GM18508 (cell line): Measurements from ENCODE around the gene NDUFB7.
"Not testable (repeated sequence)": the region's sequence is repeated elsewhere in the genome, so short reads cannot be mapped to it uniquely, and the experiment has no call there.

Experiments
- ATAC-seq: cut with Tn5 transposase; IDR thresholded peaks from one replicate; pipeline ENCODE4 v1.9.1; 2021; ENCODE audit warnings: moderate number of reproducible peaks; ENCODE audit not compliant: insufficient read depth, unreplicated experiment

NDUFB7 gene

DNA sequence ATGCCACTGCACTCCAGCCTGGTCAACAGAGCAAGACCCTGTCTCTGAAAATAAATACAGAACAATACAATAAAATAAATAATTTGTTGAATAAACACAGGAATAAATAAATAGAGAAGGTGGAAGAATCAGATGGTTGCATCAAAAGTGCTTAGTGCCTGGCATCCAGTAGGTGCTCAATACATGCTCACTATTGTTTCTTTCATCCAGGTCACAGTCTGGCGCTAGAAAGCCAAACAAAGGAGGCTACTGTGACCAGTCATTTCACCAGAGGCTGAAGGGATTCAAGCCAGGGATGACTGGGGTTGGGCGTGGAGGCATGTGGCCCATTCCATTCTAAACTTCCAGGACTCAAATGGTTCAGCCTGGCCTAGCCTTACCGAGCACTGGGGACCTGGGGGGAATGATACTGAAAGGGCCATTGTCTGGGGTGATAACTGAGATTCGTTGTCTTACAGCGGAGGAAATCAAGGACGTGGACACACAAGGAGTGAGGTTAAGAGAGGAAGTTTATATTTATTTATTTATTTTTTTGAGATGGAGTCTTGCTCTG, 3.6 kb upstream of the NDUFB7 start:
- ATAC-seq: no peak

DNA sequence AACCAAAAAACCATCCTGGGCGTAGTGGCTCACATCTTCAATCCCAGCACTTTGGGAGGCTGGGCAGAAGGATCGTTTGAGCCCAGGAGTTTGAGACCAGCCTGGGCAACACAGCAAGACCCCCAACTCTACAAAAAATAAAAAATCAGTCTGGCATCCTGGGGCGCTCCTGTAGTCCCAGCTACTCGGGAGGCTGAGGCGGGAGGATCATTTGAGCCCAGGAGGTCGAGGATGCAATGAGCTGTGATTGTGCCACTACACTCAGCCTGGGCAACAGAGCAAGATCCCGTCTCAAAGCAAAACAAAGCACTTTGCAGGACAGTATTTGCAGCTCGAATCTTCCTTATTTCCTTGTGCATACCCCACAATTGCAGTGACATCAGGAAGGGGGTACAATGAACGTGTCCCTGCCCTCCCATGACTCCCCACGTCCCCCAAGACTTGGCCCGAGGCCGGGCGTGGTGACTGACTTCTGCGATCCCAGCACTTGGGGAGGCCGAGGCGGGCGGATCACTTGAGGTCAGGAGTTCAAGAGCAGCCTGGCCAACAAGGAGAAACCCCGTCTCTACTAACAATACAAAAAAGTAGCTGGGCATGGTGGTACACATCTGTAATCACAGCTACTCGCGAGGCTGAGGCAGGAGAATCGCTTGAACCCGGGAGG, 870 bp downstream of the NDUFB7 start:
- no peak for ATAC-seq

DNA sequence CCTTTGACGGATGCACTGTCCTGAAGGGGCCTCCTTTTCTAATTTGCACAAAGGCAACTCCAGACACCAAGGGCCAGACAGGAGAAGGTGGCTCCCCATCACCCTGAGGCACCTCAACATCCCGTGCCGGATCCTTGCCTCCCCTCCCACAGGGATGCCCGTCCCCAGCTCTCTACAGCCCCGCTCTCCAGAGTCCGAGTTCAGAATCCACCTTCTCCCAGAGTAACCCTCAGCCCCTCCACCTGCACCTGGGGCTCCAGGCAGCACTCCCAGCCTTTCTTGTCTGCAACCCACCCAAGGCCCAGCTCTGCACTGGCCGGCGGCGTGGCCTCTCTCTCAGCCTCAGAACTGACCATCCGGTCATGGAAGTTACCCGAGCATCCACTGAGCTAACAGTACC, 4.8 kb downstream of the NDUFB7 start:
- no peak for ATAC-seq

DNA sequence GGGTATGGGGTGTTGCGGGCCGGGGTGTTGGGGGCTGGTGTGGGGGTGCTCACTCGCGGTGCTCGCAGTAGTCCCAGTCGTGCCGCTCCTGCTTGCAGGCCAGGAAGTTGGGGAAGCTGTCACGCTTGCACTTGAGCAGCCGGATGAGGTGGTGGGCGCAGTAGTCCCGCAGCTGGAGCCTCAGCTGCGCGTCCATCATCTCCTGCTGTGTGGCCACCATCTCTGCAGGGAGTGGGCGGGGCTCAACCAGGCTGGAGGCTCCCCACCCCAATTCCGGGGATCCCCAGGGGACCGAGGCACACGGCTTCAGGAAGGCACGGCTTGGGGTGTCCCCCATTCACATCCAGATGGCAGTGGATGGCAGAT, 5.2 kb downstream of the NDUFB7 start:
- ATAC-seq: no peak

DNA sequence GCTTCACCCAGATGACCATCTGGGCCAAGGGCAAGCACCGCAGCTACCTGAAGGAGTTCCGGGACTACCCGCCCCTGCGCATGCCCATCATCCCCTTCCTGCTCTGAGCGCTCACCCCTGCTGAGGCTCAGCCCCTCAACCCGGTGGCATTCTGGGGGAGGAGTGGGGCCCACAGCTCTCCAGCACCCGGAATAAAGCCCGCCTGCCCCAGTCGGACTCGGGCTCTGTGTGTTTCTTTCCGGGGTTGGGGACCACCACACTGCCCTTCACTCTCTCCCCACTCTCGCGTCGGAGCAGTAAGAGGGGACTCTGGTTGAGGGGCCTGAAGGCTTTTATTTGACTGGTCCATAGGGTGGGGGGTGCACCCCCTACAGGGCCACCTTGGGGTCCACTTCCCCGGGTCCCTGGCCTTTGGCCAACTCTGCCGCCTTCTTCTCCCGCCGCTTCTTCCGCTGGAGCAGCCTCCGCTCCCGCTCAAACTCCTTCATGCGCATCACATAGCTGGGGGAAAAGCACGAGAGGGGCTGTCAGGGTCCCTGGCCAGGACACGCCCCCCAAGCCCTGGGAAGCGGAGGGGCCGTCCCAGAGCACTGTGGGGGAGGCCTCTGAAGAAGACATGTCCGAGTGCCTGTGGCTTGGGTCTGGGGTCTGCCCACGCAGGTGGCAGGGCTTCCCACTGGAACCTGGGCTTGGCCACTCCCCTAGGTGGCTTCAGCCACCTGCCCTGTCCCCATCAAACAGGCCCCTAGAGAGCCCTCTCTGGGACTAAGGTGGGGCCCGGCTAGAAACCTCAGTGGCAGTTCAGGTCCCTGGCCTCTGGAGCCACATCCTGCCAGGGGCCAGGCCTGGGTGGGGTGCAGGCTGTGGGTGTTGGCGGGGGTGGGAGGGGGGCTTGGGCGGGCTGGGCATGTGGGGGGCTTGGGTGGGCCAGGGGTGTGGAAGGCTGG, 5.8 kb downstream of the NDUFB7 start:
- no peak for ATAC-seq

DNA sequence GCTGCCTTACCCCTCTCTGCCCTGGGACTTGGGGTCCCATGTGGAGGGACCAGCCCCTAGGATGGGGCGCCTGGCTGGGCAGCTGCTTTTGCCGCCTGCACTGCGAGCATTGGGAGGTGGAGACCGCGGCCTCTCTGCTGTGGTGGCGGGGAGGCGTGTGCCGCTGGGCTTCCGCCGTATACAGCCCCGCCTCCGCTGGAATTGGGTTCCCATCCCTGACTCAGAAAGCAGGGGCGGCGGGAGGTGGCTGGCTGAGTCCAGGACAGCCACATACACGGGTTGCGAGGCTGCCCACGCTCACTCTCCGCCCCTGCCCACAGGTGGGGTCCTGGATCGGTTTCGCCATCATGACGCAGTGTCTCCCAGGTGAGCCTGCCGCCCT, 6.6 kb downstream of the NDUFB7 start:
- ATAC-seq: no peak

DNA sequence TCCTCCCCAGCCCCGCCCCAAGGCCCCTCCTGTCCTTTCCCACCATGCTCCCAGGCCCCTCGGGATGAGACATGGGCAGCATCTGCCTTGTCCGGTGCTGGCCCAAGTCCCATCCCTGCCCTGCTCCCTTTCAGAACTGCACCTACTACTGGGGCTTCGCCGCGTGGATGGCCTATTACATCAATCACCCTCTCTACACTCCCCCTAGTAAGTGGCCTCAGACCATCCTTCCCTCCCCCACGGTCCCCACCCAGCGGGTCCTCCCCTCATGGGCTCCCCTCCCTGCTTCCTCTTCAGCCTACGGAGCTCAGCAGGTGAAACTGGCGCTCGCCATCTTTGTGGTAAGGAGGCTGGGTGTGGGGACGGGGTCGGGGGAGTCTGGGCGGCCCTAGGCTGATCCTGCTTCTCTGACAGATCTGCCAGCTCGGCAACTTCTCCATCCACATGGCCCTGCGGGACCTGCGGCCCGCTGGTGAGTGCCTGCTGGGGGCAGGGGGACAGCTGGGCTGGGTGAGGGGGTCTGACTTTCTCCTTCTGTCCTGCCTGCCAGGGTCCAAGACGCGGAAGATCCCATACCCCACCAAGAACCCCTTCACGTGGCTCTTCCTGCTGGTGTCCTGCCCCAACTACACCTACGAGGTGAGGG, 7.1 kb downstream of the NDUFB7 start:
- not testable (repeated sequence) for ATAC-seq

DNA sequence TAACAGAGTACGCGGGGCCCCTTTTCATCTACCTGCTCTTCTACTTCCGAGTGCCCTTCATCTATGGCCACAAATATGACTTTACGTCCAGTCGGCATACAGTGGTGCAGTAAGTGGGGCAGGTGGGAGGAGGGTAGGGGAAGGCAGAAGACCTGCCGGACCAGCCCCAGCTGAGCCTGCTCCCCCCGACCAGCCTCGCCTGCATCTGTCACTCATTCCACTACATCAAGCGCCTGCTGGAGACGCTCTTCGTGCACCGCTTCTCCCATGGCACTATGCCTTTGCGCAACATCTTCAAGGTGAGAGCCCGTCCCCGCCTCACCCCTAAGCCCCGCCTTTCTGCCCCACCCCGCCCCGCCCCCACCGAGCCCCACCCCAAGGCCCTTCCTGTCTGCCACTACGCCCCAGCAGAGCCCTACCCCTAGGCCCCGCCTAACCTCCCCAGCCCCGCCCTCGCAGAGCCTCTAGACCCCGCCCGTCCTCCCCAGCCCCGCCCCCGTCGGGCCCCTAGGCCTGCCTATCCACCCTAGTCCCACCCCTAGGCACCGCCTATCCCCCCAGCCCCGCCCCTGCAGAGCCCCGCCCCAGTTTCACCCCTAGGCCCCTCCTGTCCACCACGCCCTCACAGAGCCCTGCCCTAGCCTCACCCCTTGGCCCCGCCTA, 7.7 kb downstream of the NDUFB7 start:
- no peak for ATAC-seq

DNA sequence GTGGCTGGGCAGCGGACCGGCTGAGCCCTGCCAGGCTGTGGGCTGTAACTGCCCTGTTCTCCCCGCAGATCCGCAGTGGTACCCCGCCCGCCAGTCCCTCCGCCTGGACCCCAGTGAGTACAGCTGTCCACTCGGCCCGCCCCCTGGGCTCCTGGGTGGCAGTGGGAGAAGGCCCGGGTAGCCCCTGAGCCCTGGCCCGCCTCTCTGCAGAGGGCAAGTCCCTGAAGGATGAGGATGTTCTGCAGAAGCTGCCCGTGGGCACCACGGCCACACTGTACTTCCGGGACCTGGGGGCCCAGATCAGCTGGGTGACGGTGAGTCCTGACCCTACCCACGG, 8.3 kb downstream of the NDUFB7 start:
- ATAC-seq: no peak

DNA sequence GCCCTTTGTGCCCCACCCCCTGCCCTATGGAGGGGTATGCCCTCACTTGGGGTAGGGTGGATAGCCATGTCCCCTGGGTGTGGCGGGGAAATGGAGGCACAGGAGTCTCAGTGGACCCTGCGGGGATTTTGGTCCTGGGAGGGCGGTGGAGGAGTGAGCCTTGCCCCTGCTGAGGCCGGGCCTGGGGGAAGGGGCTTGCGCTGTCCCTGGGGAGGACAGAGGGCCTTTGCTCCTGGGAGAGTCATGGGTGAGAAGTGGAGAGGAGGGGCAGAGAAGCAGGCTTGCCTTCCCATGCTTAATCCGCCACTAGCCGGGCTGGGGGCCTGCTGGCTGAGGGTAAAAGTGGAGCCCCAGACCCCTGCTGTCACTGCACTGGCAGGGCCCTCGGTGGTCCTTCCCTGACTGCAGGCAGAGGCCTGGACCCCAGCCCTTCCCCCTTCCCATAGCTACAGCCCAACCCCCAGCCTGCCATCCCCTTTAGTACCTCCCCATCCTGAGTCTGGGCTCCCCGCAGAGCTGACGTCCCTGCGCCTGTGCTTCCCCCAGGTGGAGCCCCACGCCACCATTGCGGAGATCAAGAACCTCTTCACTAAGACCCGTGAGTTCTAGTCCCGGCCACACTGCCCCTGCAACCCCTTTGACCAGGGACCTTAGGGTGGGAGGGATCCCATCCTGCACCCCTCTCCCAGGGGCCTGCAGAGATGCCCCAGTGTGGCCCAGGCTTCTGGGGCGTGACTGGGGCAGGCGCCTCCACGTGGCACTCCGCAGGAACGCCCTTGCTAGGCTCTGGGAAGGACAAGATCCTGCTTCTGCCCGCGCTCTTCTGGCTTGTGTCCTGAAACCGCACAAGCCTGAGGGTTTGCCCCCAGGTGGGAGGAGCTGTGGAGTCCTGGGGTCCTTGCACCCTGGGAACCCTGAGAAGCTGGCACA, 8.9 kb downstream of the NDUFB7 start:
- ATAC-seq: no peak

DNA sequence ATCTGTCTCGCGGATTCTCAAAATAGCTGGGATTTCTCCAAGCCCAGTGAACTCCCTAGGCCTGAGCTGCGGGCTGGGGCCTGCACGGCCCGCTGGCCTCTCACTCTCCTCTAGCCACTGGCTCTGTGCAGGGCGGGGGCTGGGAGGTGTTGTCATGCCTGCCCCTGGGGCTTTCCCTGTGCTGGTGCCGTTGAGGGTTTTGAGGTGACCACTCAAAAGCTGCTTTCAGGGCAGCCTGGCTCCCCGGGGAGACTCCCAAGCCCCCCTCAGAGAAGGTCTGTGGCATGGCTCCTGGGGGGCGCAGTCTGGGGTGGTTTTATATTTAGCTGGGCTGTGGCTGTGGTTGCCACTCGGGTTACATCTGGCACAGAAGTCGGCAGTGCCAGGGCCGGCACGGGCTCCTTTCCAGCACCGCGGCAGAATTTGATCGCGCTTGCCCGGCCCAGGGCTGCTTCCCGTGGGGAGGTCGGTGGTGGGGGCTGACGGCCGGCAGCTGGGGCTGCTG, 10.0 kb downstream of the NDUFB7 start:
- ATAC-seq: no peak

DNA sequence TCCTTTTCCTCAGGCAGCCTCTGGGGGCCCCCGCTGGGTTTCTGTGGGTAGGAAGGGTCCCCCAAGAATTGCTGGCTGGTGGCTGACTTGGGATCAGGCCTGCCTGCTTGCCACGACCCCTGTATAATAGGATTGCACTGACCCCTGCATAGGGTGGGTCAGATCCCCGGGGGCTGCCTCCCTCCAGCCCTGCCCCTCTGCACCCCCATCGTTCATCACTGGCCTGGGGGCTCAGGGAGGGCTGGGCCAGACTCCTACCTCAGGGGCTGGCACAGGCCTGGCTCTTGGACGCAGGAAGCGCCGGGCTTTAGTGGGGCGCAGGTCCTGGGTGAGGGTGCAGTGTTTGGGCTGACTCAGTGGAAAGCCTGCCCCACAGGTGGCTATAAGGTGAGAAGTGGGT, 10.6 kb downstream of the NDUFB7 start:
- no peak for ATAC-seq

DNA sequence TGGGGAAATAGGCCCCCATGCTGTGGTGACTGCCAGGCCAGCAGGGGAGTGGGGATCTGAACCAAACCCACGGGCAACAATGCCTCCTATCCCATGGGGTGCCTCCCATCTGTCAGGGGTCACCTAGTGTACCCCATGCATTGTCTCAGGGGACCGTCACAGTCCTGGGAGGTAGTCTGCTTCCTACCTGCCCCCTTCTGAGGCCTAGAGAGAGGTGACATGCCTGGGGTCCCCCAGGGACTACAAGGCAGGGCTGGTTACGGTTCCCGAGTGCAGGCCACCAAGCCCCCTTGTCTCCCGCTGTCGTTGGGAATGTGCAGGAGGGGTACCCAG, 11.1 kb downstream of the NDUFB7 start:
- ATAC-seq: no peak

DNA sequence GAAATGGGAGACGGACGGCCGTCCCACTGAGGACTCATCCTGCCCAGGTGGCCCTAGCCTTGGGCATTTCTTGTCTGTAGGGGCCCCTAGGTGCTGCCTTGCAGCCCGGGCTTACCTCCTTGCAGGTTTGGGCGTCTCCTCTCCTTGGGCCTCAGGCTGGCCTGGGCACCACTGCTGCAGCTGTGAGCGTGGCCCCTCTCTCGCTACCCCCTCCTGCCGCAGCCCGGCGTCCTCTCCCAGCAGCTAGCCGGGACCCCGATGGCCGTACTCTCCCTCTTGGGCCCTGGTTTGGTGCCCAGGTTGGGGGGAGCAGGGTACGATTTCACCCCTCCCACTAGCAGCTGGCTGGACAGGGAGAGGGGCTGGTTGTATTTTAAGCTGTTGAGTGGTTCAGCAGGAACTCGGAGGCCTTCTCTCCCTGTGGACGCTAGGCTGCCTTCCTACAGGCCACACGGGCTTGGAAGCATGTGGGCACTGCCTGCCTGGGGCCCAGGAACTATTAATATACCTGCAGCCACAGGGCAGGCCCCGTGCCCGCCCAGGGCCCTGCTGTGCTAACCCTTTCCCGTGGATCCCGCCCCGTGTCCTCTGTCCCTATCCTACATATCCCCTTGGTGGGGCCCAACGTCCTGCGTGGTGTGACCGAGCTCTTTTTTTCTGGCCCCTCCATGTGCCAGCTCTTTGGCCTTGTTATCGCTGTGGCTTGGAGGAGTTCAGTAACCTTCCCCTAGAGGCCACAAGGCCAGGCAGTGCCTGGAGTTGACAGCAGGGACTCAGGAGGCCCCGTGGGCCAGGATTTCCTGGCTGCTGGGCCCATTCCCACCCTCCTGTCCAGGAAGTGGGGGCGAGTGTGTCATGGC, 11.7 kb downstream of the NDUFB7 start:
- ATAC-seq: no peak

DNA sequence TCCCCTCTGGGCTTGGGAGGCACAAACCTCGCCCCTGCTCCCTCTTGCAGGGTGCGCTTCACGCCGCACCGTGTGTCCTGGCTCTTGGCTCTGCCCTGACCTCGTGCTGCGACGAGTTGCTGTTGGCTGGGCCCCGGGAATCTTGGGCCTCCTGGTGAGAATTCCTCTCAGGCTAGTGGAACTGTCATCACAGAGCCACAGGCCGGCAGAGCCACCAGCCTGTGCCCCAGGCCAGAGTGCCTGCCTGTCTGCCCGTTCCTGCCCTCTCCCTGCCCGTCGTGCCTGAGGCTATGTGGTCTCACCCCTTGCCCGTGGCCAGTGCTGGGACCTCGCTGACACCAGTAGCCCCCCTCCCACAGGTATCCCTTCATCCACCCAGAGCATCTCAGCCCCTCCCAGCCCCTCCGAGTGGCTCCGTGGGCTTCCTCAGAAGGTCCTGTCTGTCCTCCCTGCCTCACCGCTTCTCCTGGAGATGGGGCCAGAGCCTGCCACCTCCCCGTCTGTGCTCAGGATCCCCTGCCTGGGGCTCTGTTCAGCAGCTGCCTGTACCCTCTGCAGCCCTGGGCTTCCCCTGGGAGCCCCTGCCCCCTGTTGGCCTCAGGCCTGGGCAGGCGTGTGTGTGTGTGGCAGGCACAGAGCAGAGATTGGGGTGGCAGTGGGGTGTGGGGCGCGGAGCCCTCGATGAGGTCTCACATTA, 13.3 kb downstream of the NDUFB7 start:
- no peak for ATAC-seq

DNA sequence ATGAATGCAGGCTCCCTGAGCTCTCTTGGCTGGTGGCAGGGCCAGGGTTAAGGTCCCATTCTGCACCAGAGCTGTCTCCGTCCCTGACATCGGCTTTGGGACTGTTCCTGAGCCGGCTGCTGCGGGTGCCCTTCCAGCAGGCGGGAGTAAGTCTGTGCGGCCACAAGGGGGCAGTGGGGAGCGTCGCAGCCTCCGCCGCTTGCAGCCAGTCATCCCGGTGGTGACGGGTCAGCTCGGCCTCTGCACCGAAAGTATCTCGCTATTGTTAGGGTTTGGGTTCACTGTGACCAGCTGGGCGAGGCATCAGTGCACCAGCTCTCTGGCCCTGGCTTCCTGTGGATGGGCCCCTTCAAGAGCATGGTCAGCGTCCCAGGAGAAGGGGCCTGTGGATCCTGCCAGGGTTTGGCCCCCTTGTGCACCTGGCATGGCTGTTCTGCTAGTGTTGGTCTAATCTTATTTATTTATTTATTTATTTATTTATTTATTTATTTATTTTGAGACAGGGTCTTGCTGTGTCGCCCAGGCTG, 15.1 kb downstream of the NDUFB7 start:
- ATAC-seq: no peak

DNA sequence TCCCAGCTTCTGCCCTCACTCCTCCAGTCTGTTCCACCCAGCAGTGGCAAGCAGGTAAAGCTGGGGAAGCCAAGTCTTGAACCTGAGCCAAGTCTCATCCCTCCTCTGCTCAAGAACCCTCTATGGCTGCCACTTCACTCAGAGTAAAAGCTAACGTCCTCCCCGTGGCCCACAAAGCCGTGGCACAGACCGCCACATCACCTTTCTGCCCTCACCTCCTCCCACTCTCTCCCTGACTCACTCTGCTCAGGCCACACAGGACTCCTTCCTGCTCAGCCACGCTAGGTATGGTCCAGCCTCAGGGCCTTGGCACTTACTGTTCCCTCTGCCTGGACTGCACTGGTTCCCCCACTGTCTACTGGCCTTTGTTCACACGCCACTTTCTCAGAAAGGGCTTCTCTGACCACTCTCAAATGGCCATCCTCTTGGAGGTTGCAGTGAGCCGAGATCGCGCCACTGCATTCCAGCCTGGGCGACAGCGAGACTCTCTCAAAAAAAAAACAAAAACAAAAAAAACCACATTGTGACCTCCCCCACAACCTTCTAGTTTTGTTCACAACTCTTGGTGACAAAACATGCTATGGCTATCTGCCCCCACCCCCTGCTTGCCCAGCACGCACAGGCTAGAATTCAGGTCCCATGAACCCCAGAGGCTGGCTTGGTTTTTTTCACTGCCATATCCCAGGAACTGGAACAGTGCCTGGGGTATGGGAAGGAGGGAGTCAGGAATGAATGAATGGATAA, 15.8 kb downstream of the NDUFB7 start:
- ATAC-seq: no peak
